T-cell (primary cell): Measurements from ENCODE around the gene FBF1. TPM values are rescaled to one million over a fixed set of nuclear protein-coding genes. Genes with fewer than 3 reads are reported as not detected.
A peak's percentile ranks its signal among the peaks of the same experiment; 100 is the strongest.

Experiments
- ATAC-seq, 4 experiments: fragments of 200-7000 bp in 3 of 4; fragments of 150-1000 bp in 1 of 4; cut with Tn5 transposase; replicated peaks in 1 of 4; 1 replicate in 3 of 4; 2 replicates in 1 of 4; pipeline ENCODE4 v1.10.0; 2021; ENCODE audit warnings: moderate library complexity in 3 of 4, mild to moderate bottlenecking in 2 of 4, moderate number of reproducible peaks in 1 of 4
- CTCF ChIA-PET, 2 donors: fragments of 300-600 bp; sonication (Branson Sonifier 250); formaldehyde crosslinking; loops; one replicate each; lab custom pipeline; 2022; ENCODE audit warnings: antibody characterized with exemption in 2 of 2; lab: Charles Lee
- POLR2A ChIA-PET, 2 donors: fragments of 300-600 bp; sonication (Branson Sonifier 250); formaldehyde crosslinking; loops; one replicate each; lab custom pipeline; 2022; ENCODE audit warnings: antibody characterized with exemption in 2 of 2; lab: Charles Lee
- DNase-seq, 35 experiments: peaks; one replicate each; pipeline versions ENCODE4 v3.0.0 to v3.0.0-alpha.2; 2013 to 2023
- H3K27ac ChIP-seq: one replicate; pipeline ENCODE4 v1.5.1; 2013; ENCODE audit warnings: low read length
- H3K27me3 ChIP-seq, 2 experiments: replicated peaks in 1 of 2; 1 replicate in 1 of 2; 2 replicates in 1 of 2; pipeline versions ENCODE4 v1.6.1 to v1.7.0; 2013; ENCODE audit warnings: low read length in 1 of 2, mixed read lengths in 1 of 2; ENCODE audit not compliant: control insufficient read depth in 2 of 2, insufficient read depth in 2 of 2; ENCODE audit errors: extremely low read depth in 1 of 2
- H3K36me3 ChIP-seq, 2 donors: 1 replicate in 1 of 2; 2 replicates in 1 of 2; pipeline versions ENCODE4 v1.6.1 to v1.7.0; 2013; ENCODE audit warnings: low read length in 1 of 2; ENCODE audit not compliant: control insufficient read depth in 2 of 2, insufficient read depth in 1 of 2; ENCODE audit errors: extremely low read depth in 1 of 2
- H3K4me1 ChIP-seq, 2 experiments: 1 replicate in 1 of 2; 2 replicates in 1 of 2; pipeline versions ENCODE4 v1.6.1 to v1.7.0; 2013; ENCODE audit warnings: low read length in 2 of 2, mixed read lengths in 1 of 2; ENCODE audit not compliant: insufficient read depth in 2 of 2, control insufficient read depth in 1 of 2; ENCODE audit errors: extremely low read depth in 1 of 2
- H3K4me3 ChIP-seq, 2 donors: 1 replicate in 1 of 2; 2 replicates in 1 of 2; pipeline versions ENCODE4 v1.5.1 to v1.7.0; 2013; ENCODE audit warnings: mild to moderate bottlenecking in 2 of 2, low read length in 1 of 2, moderate library complexity in 1 of 2; ENCODE audit not compliant: control insufficient read depth in 1 of 2; ENCODE audit errors: extremely low read depth in 1 of 2
- H3K9me3 ChIP-seq: 2 replicates; pipeline ENCODE4 v1.7.0; 2013
- H3K27ac Mint-ChIP-seq, 2 donors: one replicate each; pipeline ENCODE4 v1.8.0; 2020 to 2021; ENCODE audit warnings: mild to moderate bottlenecking in 2 of 2, mixed read lengths in 2 of 2
- H3K27me3 Mint-ChIP-seq, 2 donors: one replicate each; pipeline ENCODE4 v1.8.0; 2021 to 2022; ENCODE audit warnings: mixed read lengths in 2 of 2
- H3K36me3 Mint-ChIP-seq: one replicate; pipeline ENCODE4 v1.8.0; 2021; ENCODE audit warnings: mixed read lengths
- H3K4me1 Mint-ChIP-seq, 3 donors: one replicate each; pipeline ENCODE4 v1.8.0; 2020 to 2022; ENCODE audit warnings: mixed read lengths in 3 of 3, mild to moderate bottlenecking in 1 of 3
- H3K4me3 Mint-ChIP-seq, 3 donors: one replicate each; pipeline ENCODE4 v1.8.0; 2020 to 2022; ENCODE audit warnings: mild to moderate bottlenecking in 3 of 3, mixed read lengths in 3 of 3, moderate library complexity in 3 of 3
- H3K9me3 Mint-ChIP-seq, 3 donors: one replicate each; pipeline ENCODE4 v1.8.0; 2020 to 2022; ENCODE audit warnings: mixed read lengths in 3 of 3
- WGBS: methylation state at CpG from one replicate; pipeline ENCODE4 v1.1.5; 2013; ENCODE audit warnings: missing lambda C conversion rate; ENCODE audit not compliant: insufficient coverage; 5-methylcytosine and 5-hydroxymethylcytosine counted together
- total RNA-seq, 35 experiments: library from RNA in 6 of 35; stranded (reverse) in 6 of 35; fragments of 120-200 nt in 1 of 35; gene quantifications; one replicate each; pipeline versions ENCODE4 v1.2.1 to v1.2.4 and lab custom pipeline; 2013 to 2026

FBF1 gene
- total RNA-seq, 5 donors from 2014 or later (not counting 1 experiment from before 2014, with no cell fraction given): 25.7 to 45.3 (median 41.5) TPM

GRCh38 chr17:75876190-75876937 lies 64.5 kb downstream of the FBF1 start:
- Mint-ChIP-seq H3K4me1 (peaks cover 36 to 50% (median 46%) of the 10 kb centered on the region in 3 donors), H3K4me3 (peak overlapping the region; percentile 78 to 88 (median 85)), H3K9me3 (no peaks in the 10 kb centered on the region), H3K27ac (peak overlapping the region; percentile 90 to 94), H3K27me3 (peaks cover 0 to 4% of the 10 kb centered on the region in 2 donors), H3K36me3 (no peaks in the 10 kb centered on the region)
- 9% methylated on average over 17 of the region's 26 CpGs for WGBS
- H3K9me3 ChIP-seq: no peaks in the 10 kb centered on the region
- peak overlapping the region; percentile 79 for H3K27ac ChIP-seq
- CTCF ChIA-PET: interaction anchor here (0.6 to 2.8 kb wide), 10 partner anchors 11 to 123 kb away, joined by 3 to 33 read pairs (median 3); partner anchors contain the start of genes MRPL38 (in 1 of the 2), UNK (in 1 of the 2) and WBP2 (in 1 of the 2)
- peak overlapping the region; percentile 57 to 67 for H3K4me3 ChIP-seq
- POLR2A ChIA-PET: interaction anchor here (0.6 to 0.8 kb wide), 4 partner anchors 10 to 187 kb away, joined by 3 to 15 read pairs (median 6); no protein-coding TSS in a partner anchor
- peaks cover 2 to 24% of the 10 kb centered on the region in 2 experiments for H3K27me3 ChIP-seq
- DNase-seq (peak; percentile 56 to 85 (median 67)), ATAC-seq (peak; percentile 75 to 78 (median 76))
- no peaks in the 10 kb centered on the region for H3K36me3 ChIP-seq
- peaks cover 22 to 59% of the 10 kb centered on the region in 2 experiments for H3K4me1 ChIP-seq

GRCh38 chr17:75875940-75876189 lies 65.0 kb downstream of the FBF1 start:
- Histone ChIP-seq H3K27me3 (peaks cover 2 to 22% of the 10 kb centered on the region in 2 experiments), H3K36me3 (no peaks in the 10 kb centered on the region), H3K27ac (peak overlapping the region; percentile 79), H3K9me3 (no peaks in the 10 kb centered on the region), H3K4me1 (peaks cover 22 to 58% of the 10 kb centered on the region in 2 experiments), H3K4me3 (peak overlapping the region; percentile 57 to 67)
- ChIA-PET POLR2A (interaction anchor here (0.6 to 0.8 kb wide), 4 partner anchors 11 to 188 kb away, joined by 3 to 15 read pairs (median 6); no protein-coding TSS in a partner anchor), CTCF (interaction anchor here (0.5 to 2.8 kb wide), 11 partner anchors 11 to 122 kb away, joined by 3 to 33 read pairs (median 3); partner anchors contain the start of genes MRPL38 (in 1 of the 2), UNK (in 1 of the 2) and WBP2 (in 1 of the 2))
- 54% methylated on average over 4 of the region's 5 CpGs for WGBS
- H3K4me1 Mint-ChIP-seq: peaks cover 36 to 49% (median 46%) of the 10 kb centered on the region in 3 donors
- peaks cover 0 to 4% of the 10 kb centered on the region in 2 donors for H3K27me3 Mint-ChIP-seq
- ATAC-seq: no peak
- H3K9me3 Mint-ChIP-seq: no peaks in the 10 kb centered on the region
- H3K4me3 Mint-ChIP-seq: peak overlapping the region; percentile 78 to 88 (median 85)
- no peak for DNase-seq
- H3K27ac Mint-ChIP-seq: peak overlapping the region; percentile 90 to 94
- no peaks in the 10 kb centered on the region for H3K36me3 Mint-ChIP-seq

- Mint-ChIP-seq H3K9me3 (no peaks in the 10 kb centered on the region), H3K4me1 (peaks cover 36 to 53% (median 46%) of the 10 kb centered on the region in 3 donors), H3K4me3 (peak overlapping the region; percentile 78 to 88 (median 85)), H3K36me3 (no peaks in the 10 kb centered on the region), H3K27me3 (peaks cover 0 to 4% of the 10 kb centered on the region in 2 donors), H3K27ac (peak overlapping the region; percentile 90 to 94)
- Histone ChIP-seq H3K4me1 (peaks cover 22 to 58% of the 10 kb centered on the region in 2 experiments), H3K4me3 (peak overlapping the region; percentile 57 to 67), H3K36me3 (no peaks in the 10 kb centered on the region), H3K27ac (peak overlapping the region; percentile 79), H3K27me3 (peaks cover 2 to 21% of the 10 kb centered on the region in 2 experiments), H3K9me3 (no peaks in the 10 kb centered on the region)
- ATAC-seq: no peak
- ChIA-PET POLR2A (interaction anchor here (0.6 to 0.8 kb wide), 4 partner anchors 11 to 188 kb away, joined by 3 to 15 read pairs (median 6); no protein-coding TSS in a partner anchor), CTCF (interaction anchor here (0.5 to 2.8 kb wide), 10 partner anchors 10 to 122 kb away, joined by 3 to 33 read pairs (median 3); partner anchors contain the start of genes MRPL38 (in 1 of the 2), UNK (in 1 of the 2) and WBP2 (in 1 of the 2))
- 59% methylated on average over 7 of the region's 18 CpGs for WGBS
- no peak for DNase-seq
Measured at GRCh38 chr17:75875182-75875939, 65.5 kb downstream of the FBF1 start.

- peak overlapping the region; percentile 34 for H3K27ac ChIP-seq
- H3K9me3 Mint-ChIP-seq: no peaks in the 10 kb centered on the region
- no peaks in the 10 kb centered on the region for H3K36me3 Mint-ChIP-seq
Measured at GRCh38 chr17:75874323-75875181, 66.3 kb downstream of the FBF1 start.

GRCh38 chr17:75873587-75874322 lies 67.1 kb downstream of the FBF1 start:
- H3K36me3 ChIP-seq: no peaks in the 10 kb centered on the region
- peaks cover 34 to 51% (median 46%) of the 10 kb centered on the region in 3 donors for H3K4me1 Mint-ChIP-seq
- H3K27ac Mint-ChIP-seq: peak overlapping the region; percentile 96
- 85% methylated on average over 4 of the region's 11 CpGs for WGBS
- H3K4me3 ChIP-seq: no peak overlapping the region
- CTCF ChIA-PET: interaction anchor here in 1 of 2 donors (1.3 kb wide), 1 partner anchor 18 kb away, joined by 3 read pairs; the partner anchor contains the start of gene WBP2
- H3K4me3 Mint-ChIP-seq: peak overlapping the region in 1 of 3 donors; percentile 6
- H3K9me3 ChIP-seq: no peaks in the 10 kb centered on the region
- ATAC-seq (no peak), DNase-seq (no peak)
- H3K27me3 ChIP-seq: peaks cover 0 to 13% of the 10 kb centered on the region in 2 experiments
- H3K27ac ChIP-seq: peak overlapping the region; percentile 34
- H3K36me3 Mint-ChIP-seq: no peaks in the 10 kb centered on the region
- POLR2A ChIA-PET: interaction anchor here in 1 of 2 donors (0.7 kb wide), 1 partner anchor 192 kb away, joined by 4 read pairs; no protein-coding TSS in a partner anchor
- no peaks in the 10 kb centered on the region for H3K9me3 Mint-ChIP-seq
- peaks cover 22 to 56% of the 10 kb centered on the region in 2 experiments for H3K4me1 ChIP-seq
- no peaks in the 10 kb centered on the region for H3K27me3 Mint-ChIP-seq

More at GRCh38 chr17:75874323-75875181, 66.3 kb downstream of the FBF1 start:
- no peaks in the 10 kb centered on the region for H3K9me3 ChIP-seq
- peaks cover 22 to 58% of the 10 kb centered on the region in 2 experiments for H3K4me1 ChIP-seq
- H3K4me3 ChIP-seq: no peak overlapping the region
- H3K4me1 Mint-ChIP-seq: peaks cover 36 to 53% (median 46%) of the 10 kb centered on the region in 3 donors
- peaks cover 0 to 19% of the 10 kb centered on the region in 2 experiments for H3K27me3 ChIP-seq
- peak overlapping the region in 1 of 3 donors; percentile 88 for H3K4me3 Mint-ChIP-seq
- ChIA-PET POLR2A (no interaction called here), CTCF (no interaction called here)
- no peak for DNase-seq
- no peak for ATAC-seq
- H3K36me3 ChIP-seq: no peaks in the 10 kb centered on the region
- H3K27me3 Mint-ChIP-seq: no peaks in the 10 kb centered on the region
- H3K27ac Mint-ChIP-seq: peak overlapping the region; percentile 90 to 94
- WGBS: 92% methylated on average over 30 of the region's 38 CpGs
